NCI-H187 (cell line): Measurements from ENCODE around the gene CD276.

ENCODE experiments used
- DNase-seq, 2 experiments: peaks; one replicate each; lab custom pipeline; 2025; lab: John Stamatoyannopoulos, UW

CD276 gene

DNA sequence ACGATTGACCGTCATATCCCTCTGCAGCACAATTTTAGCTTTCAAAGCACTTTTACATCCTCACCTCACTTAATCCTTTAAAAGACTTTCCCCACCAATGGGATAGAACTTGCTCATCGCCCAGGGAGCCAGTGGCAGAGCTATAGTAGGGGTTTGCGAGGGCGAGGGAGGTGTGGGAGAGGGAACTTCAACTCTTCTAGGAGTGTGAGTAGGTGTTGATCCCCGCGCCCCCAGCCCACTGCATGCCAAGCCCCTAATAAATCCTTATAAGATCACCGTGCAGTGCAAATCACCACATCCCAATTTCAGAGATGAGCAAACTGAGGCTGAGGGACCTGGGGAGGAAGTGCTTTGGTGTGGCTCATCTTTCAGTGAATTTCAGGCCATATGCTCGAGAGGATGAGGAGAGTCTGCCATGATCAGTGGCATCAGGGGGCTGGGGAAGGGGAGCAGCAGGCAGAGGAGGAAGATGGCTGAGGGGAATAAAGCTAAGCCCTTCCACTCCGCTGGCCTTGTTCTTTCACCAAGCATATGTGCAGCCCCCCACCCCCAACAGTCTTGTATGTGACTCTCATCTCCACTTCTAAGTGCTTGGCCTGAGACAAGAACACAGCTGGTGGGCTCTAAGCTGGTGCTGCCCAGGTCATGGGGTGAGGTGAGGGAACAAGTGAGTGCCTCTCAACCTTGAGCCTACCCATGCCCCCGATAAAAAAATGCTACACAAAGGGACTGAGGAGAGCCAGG, 63.8 kb downstream of the CD276 start:
- no peak for DNase-seq

GRCh38 chr15:73748730-73749129, 64.5 kb downstream of the CD276 start:
- no peak for DNase-seq

DNA sequence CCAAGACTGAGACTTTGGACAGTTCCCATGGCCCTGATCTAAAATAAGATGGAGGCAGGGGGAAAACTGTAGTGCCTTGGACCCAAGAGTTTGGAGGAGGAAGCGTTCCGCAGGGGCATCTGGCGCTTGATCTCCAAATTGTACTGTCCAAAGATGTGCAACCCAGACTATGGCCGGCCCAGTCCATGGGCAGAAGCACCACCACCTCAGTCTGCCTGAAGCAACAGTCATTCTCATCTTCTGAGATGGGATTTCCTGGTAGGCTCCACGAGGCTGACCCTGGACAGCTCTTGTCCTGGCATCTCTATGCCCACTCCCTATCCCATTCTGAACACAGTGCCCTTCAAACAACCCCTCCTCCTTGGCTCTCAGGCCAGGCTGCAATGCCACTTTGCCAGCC, 65.3 kb downstream of the CD276 start:
- DNase-seq: no peak

DNA sequence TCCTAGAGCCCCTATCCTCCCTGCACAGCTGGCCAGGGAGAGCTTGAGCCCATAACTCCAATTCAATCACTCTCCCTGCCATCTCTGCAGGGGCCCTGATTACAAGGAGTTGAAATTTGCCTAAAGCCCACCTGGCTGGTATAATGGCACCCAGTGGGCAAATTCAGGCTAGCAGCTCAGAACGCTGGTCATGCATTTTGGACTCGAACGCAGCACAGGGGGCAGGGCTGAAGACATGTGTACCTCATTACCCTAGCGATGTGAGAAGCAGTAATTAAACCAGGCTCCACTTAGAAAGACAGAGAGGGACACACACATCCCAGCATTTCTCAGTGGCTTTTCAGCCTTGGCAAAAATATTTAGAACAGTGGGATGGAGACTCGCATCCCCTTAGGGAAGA, 65.8 kb downstream of the CD276 start:
- DNase-seq: no peak

GRCh38 chr15:73750438-73750837, 66.3 kb downstream of the CD276 start:
- no peak for DNase-seq

- no peak for DNase-seq
These were observed 66.8 kb downstream of the CD276 start for GRCh38 chr15:73750951-73751350.

DNA sequence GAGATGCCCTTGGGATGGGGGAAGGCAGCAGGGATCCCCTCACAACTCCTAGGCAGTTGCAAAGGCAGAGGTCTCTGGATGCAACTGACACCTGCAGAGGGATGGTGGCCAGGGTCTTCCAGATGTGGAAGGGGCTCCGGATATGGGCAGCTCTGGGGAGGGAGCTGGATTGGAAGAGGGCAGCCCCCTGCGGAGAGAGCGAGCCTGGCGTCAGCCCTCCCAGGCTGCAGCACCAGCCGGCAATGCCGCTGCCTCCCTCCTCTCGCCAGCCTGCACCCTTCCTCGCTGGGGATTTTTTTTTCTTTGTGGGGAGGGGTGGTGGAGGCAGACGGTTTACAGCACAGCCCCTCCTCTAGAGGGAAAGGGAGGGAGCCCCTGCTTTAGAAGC, 67.3 kb downstream of the CD276 start:
- DNase-seq: no peak

- no peak for DNase-seq
These were observed 68.0 kb downstream of the CD276 start for GRCh38 chr15:73751899-73752805.

DNA sequence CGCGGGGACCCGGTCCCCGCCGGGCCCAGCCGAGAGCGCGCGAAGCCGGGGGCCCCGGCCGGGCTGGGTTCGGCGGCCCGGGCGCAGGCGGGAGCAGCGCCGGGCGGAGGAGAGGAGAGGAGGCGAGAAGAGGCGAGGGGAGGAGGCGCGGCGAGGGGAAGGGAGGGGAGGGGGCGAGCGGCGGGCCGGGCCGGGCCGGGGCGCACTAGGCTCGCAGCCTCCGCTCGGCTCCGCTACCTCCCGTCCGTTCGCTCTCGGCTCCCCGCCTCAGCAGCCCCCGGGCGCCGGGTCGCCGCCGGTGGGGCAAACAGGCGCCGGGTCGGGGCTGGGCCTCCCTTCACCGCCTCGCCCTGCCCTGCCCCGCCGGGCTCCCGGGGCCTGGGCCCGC, 68.6 kb downstream of the CD276 start:
- DNase-seq: no peak

GRCh38 chr15:73753250-73754130, 69.3 kb downstream of the CD276 start, which contains the start of gene INSYN1:
Gene INSYN1, minus strand, starts transcription at chr15:73753351. Its CDS starts 2,221 bp downstream, at chr15:73751130.
- no peak for DNase-seq

DNA sequence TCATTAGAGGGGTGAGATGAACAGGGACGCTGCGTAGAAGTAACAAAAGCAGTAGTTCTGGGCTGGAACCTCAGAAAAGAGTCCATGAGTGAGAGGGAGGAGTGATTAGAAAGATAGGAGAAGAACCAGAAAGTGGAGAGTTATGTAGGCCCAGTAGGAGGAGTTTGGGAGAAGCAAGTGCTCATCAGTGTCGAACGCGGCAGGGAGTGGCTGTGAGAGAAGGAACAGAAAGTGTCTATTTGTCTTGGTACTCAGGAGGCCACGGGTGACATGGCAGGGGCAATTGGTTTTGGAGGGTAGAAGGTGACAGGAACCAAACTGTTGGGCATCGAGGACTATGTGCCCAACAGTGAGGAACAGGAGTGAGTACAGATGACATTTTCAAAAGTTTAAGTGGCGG, 70.3 kb downstream of the CD276 start:
- DNase-seq: no peak

DNA sequence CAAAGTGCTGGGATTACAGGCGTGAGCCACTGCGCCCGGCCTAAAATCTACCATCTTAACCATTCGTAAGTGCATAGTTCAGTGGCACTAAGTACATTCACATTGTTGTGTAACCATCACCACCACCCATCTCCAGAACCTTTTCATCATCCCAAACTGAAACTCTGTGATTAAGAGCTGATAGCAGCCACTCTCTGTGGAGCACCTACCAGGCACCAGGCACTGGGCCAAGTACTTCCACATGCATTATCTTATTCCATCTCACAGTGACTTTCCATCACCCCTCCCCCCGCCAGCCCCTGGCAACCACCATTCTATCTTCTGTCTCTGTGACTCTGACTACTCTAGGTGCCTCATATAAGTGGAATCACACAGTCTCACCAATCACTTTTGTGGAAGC, 71.3 kb downstream of the CD276 start:
- DNase-seq: no peak

GRCh38 chr15:73755946-73756345, 71.8 kb downstream of the CD276 start:
- DNase-seq: no peak

GRCh38 chr15:73756390-73756789, 72.2 kb downstream of the CD276 start:
- no peak for DNase-seq

- no peak for DNase-seq
These were observed 72.8 kb downstream of the CD276 start for GRCh38 chr15:73756947-73757513.

- no peak for DNase-seq
These were observed 73.4 kb downstream of the CD276 start for GRCh38 chr15:73757571-73757970.

- DNase-seq: no peak
These were observed 74.3 kb downstream of the CD276 start for GRCh38 chr15:73758461-73758860.

- no peak for DNase-seq
These were observed 76.4 kb downstream of the CD276 start for GRCh38 chr15:73760330-73761329.

GRCh38 chr15:73763931-73764330, 79.7 kb downstream of the CD276 start:
- no peak for DNase-seq
